Sigmoid colon (tissue), 7 donors: ENCODE results near the gene SLC15A4. TPM values are rescaled to one million over a fixed set of nuclear protein-coding genes. Genes with fewer than 3 reads are reported as not detected.

Source experiments
- DNase-seq: peaks from one replicate; pipeline ENCODE4 v3.0.0-alpha.2; 2019
- H3K27ac ChIP-seq, 4 donors: fragments of 200-600 bp; sonication (generic); one replicate each; pipeline ENCODE4 v1.5.1; 2016 to 2019; ENCODE audit warnings: mild to moderate bottlenecking in 1 of 4
- H3K27me3 ChIP-seq, 3 donors: fragments of 200-600 bp; sonication (generic); one replicate each; pipeline ENCODE4 v1.5.1; 2019; ENCODE audit warnings: mild to moderate bottlenecking in 1 of 3
- H3K36me3 ChIP-seq, 4 donors: fragments of 200-600 bp; sonication (generic); one replicate each; pipeline ENCODE4 v1.5.1; 2016 to 2019
- H3K4me1 ChIP-seq, 4 donors: fragments of 200-600 bp; sonication (generic); one replicate each; pipeline ENCODE4 v1.5.1; 2017 to 2019
- H3K4me3 ChIP-seq, 4 donors: fragments of 200-600 bp; sonication (generic); one replicate each; pipeline ENCODE4 v1.5.1; 2017 to 2019; ENCODE audit warnings: mild to moderate bottlenecking in 2 of 4, moderate library complexity in 1 of 4
- H3K9me3 ChIP-seq, 4 donors: fragments of 200-600 bp in 3 of 4; sonication (generic) in 3 of 4; one replicate each; pipeline versions ENCODE4 v1.5.1 to v1.6.1; 2013 to 2019
- EP300 ChIP-seq, 4 donors: sonication (generic); formaldehyde crosslinking; IDR thresholded peaks; one replicate each; pipeline ENCODE4 v1.6.1; 2017; ENCODE audit warnings: antibody characterized with exemption in 4 of 4
- POLR2A ChIP-seq, 2 donors: fragments of 450-650 bp; IDR thresholded peaks; one replicate each; pipeline ENCODE4 v1.6.1; 2016; ENCODE audit warnings: antibody characterized with exemption in 2 of 2, mild to moderate bottlenecking in 2 of 2, moderate library complexity in 2 of 2
- POLR2AphosphoS5 ChIP-seq, 4 donors: sonication (generic); formaldehyde crosslinking; IDR thresholded peaks; one replicate each; pipeline ENCODE4 v1.6.1; 2017; ENCODE audit warnings: antibody characterized with exemption in 4 of 4
- WGBS, 2 donors: extraction: QIAGEN DNeasy Blood & Tissue Kit; methylation state at CpG; one replicate each; pipeline ENCODE4 v1.1.7; 2013; 5-methylcytosine and 5-hydroxymethylcytosine counted together
- intact Hi-C: fragments of 100-400 bp; cut with DNase I; formaldehyde crosslinking; loops from one replicate; pipeline ENCODE4 v1.15.1; 2023
- polyA plus RNA-seq, 3 donors: library from polyadenylated mRNA; stranded (reverse); fragments of 200-250 nt; gene quantifications; one replicate each; pipeline ENCODE4 v1.2.3, GENCODE V29; 2013
- total RNA-seq, 4 donors: library from RNA; depleted of rRNA; stranded (reverse); fragments of >200 nt; gene quantifications; one replicate each; pipeline ENCODE4 v1.1.0, GENCODE V29; 2016
- TF ChIP-seq, protein P1 (sequence below), 4 experiments: fragments of 450-650 bp in 3 of 4; fragments of 200-600 bp in 1 of 4; IDR thresholded peaks; one replicate each; pipeline ENCODE4 v1.5.1; 2016 to 2019; ENCODE audit warnings: antibody characterized with exemption in 4 of 4, mild to moderate bottlenecking in 3 of 4, moderate library complexity in 2 of 4
- donor health status: healthy with polysubstance abuse.
- donor health status: Bipolar disorder and iron deficiency.
- donor health status: healthy.

The SLC15A4 gene
- total and polyA plus RNA-seq, 7 donors: 3.6 to 42.0 (median 19.4) TPM

DNA sequence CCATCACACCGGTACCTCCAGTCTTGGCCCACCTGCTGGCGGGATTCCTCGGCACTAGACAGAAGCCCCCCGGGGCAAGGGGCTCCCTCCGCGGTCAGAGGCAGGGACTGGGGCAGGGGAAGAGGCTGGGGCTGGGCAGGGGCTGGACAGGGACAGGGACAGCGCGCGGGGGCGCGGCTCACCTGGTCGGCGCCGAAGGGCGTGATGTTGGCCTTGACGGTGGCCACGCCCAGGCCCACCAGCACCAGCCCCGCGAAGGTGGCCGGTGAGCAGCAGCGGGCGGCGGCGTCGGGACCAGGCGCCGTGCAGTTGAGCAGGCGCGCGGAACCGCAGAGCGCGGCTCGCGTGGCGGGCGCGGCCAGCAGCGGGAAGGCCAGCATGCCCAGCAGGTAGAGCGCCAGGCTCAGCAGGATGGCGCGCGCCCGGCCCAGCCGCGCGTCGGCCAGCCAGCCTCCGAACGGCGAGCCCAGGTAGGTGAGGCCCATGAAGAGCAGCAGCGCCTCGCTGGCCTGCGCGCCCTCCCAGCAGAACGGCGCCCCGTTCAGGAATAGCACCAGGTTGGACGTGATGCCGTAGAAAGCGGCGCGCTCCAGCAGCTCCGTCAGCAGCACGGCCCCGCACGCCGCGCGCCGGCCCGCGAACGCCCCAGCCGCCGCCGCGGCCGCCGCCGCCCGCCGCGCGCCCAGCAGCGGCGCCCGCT lies 392 bp downstream of the SLC15A4 start:
- H3K4me3 ChIP-seq: peak overlapping the region; percentile 57 to 100 (median 96)
- H3K9me3 ChIP-seq: no peaks in the 10 kb centered on the region
- H3K4me1 ChIP-seq: peaks cover 0 to 50% (median 32%) of the 10 kb centered on the region in 4 donors
- intact Hi-C loops: no loop called here
- H3K36me3 ChIP-seq: no peaks in the 10 kb centered on the region
- peak overlapping the region; percentile 78 to 89 (median 86) for H3K27ac ChIP-seq
- no peaks in the 10 kb centered on the region for H3K27me3 ChIP-seq
- no peak for DNase-seq
- TF ChIP-seq POLR2AphosphoS5 (IDR thresholded peaks at IDR 0.05) (no peak), EP300 (IDR thresholded peaks at IDR 0.05) (no peak), POLR2A (IDR thresholded peaks at IDR 0.05) (no peak)
- TF ChIP-seq, protein P1, sequence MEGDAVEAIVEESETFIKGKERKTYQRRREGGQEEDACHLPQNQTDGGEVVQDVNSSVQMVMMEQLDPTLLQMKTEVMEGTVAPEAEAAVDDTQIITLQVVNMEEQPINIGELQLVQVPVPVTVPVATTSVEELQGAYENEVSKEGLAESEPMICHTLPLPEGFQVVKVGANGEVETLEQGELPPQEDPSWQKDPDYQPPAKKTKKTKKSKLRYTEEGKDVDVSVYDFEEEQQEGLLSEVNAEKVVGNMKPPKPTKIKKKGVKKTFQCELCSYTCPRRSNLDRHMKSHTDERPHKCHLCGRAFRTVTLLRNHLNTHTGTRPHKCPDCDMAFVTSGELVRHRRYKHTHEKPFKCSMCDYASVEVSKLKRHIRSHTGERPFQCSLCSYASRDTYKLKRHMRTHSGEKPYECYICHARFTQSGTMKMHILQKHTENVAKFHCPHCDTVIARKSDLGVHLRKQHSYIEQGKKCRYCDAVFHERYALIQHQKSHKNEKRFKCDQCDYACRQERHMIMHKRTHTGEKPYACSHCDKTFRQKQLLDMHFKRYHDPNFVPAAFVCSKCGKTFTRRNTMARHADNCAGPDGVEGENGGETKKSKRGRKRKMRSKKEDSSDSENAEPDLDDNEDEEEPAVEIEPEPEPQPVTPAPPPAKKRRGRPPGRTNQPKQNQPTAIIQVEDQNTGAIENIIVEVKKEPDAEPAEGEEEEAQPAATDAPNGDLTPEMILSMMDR (IDR thresholded peaks at IDR 0.05): no peak
- 0 to 1% methylated on average over 88 of the region's 88 CpGs for WGBS, 2 donors

DNA sequence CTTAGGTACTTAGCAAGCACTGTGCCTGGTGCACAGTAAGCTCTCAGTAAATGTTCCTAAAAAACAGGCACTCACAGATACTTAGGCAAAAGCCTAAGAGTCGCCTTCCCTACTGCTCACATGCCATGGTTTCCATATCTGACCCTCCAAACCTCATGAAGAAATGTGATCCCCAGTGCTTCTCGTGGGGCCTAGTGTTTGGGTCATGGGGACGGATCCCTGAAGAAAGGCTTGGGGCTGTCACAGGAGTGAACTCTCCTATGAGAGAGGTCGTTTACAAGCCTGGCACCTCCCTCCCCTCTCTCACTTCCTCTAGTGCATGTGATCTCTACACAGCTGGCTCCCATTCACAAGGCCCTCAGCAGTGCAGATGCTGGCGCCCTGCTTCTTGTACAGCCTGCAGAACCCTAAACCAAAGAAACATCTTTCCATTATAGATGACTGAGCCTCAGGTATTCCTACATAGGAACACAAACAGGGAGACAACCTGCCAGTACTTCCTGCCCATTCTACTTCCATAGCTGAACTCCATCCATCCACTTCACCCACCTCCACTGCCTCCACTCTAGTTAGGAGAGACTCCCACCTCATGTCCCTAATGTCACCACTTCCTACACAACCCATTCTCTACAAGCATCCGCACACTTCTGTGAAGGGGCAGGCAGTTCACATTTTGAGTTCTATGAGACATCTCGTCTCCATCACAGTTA lies 2.9 kb downstream of the SLC15A4 start:
- H3K4me1 ChIP-seq: peaks cover 0 to 74% (median 49%) of the 10 kb centered on the region in 4 donors
- WGBS, 2 donors: 56 to 77% methylated on average over 7 of the region's 7 CpGs
- peak; percentile 74 for DNase-seq

DNA sequence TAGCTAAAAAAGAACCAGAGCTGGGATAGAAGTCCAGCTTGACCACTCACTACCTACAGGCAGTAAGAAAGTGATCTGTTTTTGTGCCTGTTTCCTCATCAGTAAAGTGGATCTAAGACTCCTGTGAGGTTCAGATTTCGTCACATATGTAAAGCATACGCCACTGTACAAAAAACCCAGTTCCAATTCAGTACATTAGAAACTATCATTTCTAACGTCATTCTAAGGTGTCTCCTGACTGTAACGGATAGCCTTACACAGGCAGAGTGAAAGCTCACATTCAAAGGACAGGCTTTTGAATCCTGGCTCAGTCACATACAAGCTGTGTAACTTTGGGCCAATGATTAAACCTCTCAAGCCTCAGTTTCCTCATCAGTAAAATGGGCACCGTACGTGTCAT lies 3.5 kb downstream of the SLC15A4 start:
- no peaks in the 10 kb centered on the region for H3K9me3 ChIP-seq
- TF ChIP-seq POLR2A (IDR thresholded peaks at IDR 0.05): no peak
- no peak for TF ChIP-seq EP300 (IDR thresholded peaks at IDR 0.05)
- TF ChIP-seq, protein P1 (IDR thresholded peaks at IDR 0.05): no peak
- TF ChIP-seq POLR2AphosphoS5 (IDR thresholded peaks at IDR 0.05): no peak
- peak overlapping the region in 1 of 4 donors; percentile 28 for H3K27ac ChIP-seq
- intact Hi-C loops: no loop called here
- 90 to 93% methylated on average over 6 of the region's 6 CpGs for WGBS, 2 donors
- peaks cover 0 to 75% (median 51%) of the 10 kb centered on the region in 4 donors for H3K4me1 ChIP-seq
- no peak overlapping the region for H3K4me3 ChIP-seq
- no peak for DNase-seq
- H3K36me3 ChIP-seq: no peaks in the 10 kb centered on the region
- no peaks in the 10 kb centered on the region for H3K27me3 ChIP-seq

More for the DNA sequence above, 2.9 kb downstream of the SLC15A4 start:
- Histone ChIP-seq H3K27ac (peak overlapping the region in 1 of 4 donors; percentile 28), H3K36me3 (no peaks in the 10 kb centered on the region), H3K4me3 (no peak overlapping the region), H3K27me3 (no peaks in the 10 kb centered on the region), H3K9me3 (no peaks in the 10 kb centered on the region)
- no peak for TF ChIP-seq EP300 (IDR thresholded peaks at IDR 0.05)
- TF ChIP-seq POLR2A (IDR thresholded peaks at IDR 0.05): no peak
- TF ChIP-seq, protein P1 (IDR thresholded peaks at IDR 0.05): no peak
- peak in 1 of 4 donors; percentile 35 for TF ChIP-seq POLR2AphosphoS5 (IDR thresholded peaks at IDR 0.05)
- intact Hi-C loops: no loop called here

GRCh38 chr12:128819293-128820144 lies 4.2 kb downstream of the SLC15A4 start:
- WGBS, 2 donors: 88 to 89% methylated on average over 16 of the region's 16 CpGs
- Histone ChIP-seq H3K27ac (peak overlapping the region in 3 of 4 donors; percentile 77 to 78 (median 78)), H3K36me3 (no peaks in the 10 kb centered on the region), H3K4me1 (peaks cover 0 to 75% (median 48%) of the 10 kb centered on the region in 4 donors), H3K4me3 (no peak overlapping the region), H3K9me3 (no peaks in the 10 kb centered on the region), H3K27me3 (no peaks in the 10 kb centered on the region)
- intact Hi-C loops: no loop called here
- TF ChIP-seq POLR2A (IDR thresholded peaks at IDR 0.05): no peak
- no peak for TF ChIP-seq EP300 (IDR thresholded peaks at IDR 0.05)
- TF ChIP-seq POLR2AphosphoS5 (IDR thresholded peaks at IDR 0.05): no peak
- TF ChIP-seq, protein P1 (IDR thresholded peaks at IDR 0.05): no peak
- DNase-seq: peak; percentile 43
